SK-N-SH treated with all-trans-retinoic acid at 6 μM for 48 hours (cell line): ENCODE results near the gene MED1.

Experiments used
- ARNTL ChIP-seq: fragments of 450-650 bp; formaldehyde crosslinking; IDR thresholded peaks from 2 replicates; pipeline ENCODE4 v1.5.0; 2020; ENCODE audit warnings: low read depth, mild to moderate bottlenecking, moderate library complexity, borderline replicate concordance
- BACH2 ChIP-seq: fragments of 250-450 bp; sonication (Bioruptor Pico); IDR thresholded peaks from 2 replicates; pipeline ENCODE4 v1.9.0; 2021; ENCODE audit warnings: mild to moderate bottlenecking, borderline replicate concordance
- CREB5 ChIP-seq: fragments of 250-450 bp; sonication (Bioruptor Pico); IDR thresholded peaks from 2 replicates; pipeline ENCODE4 v1.5.1; 2020; ENCODE audit warnings: low read depth, mild to moderate bottlenecking, moderate library complexity
- PATZ1 ChIP-seq: fragments of 250-450 bp; sonication (Bioruptor Pico); IDR thresholded peaks from 2 replicates; pipeline ENCODE4 v1.8.0; 2020; ENCODE audit warnings: mild to moderate bottlenecking, moderate library complexity, borderline replicate concordance
- PPARA ChIP-seq: fragments of 250-450 bp; sonication (Bioruptor Pico); IDR thresholded peaks from 2 replicates; pipeline ENCODE4 v1.5.0; 2020; ENCODE audit warnings: mild to moderate bottlenecking, borderline replicate concordance
- RARB ChIP-seq: fragments of 250-450 bp; sonication (Bioruptor Pico); IDR thresholded peaks from 2 replicates; pipeline ENCODE4 v1.8.0; 2021; ENCODE audit warnings: mild to moderate bottlenecking, moderate library complexity
- ZNF70 ChIP-seq: fragments of 450-650 bp; formaldehyde crosslinking; IDR thresholded peaks from 2 replicates; pipeline ENCODE4 v1.5.0; 2020; ENCODE audit warnings: mild to moderate bottlenecking, moderate library complexity
- TF ChIP-seq, protein P1 (sequence below): fragments of 250-450 bp; sonication (Bioruptor Pico); IDR thresholded peaks from 2 replicates; pipeline ENCODE4 v1.5.1; 2021; ENCODE audit warnings: mild to moderate bottlenecking, moderate library complexity
- TF ChIP-seq, protein P2 (sequence below): fragments of 250-450 bp; sonication (Bioruptor Pico); IDR thresholded peaks from 2 replicates; pipeline ENCODE4 v1.5.0; 2020; ENCODE audit warnings: mild to moderate bottlenecking, moderate library complexity

GRCh38 chr17:39399791-39400190 lies 51.3 kb downstream of the MED1 start:
- no peak for TF ChIP-seq CREB5 (CRISPR knock-in tag)
- TF ChIP-seq ZNF70 (CRISPR knock-in tag) = no peak
- TF ChIP-seq PPARA (CRISPR knock-in tag) = no peak
- no peak for TF ChIP-seq RARB (CRISPR knock-in tag)
- TF ChIP-seq, protein P1, sequence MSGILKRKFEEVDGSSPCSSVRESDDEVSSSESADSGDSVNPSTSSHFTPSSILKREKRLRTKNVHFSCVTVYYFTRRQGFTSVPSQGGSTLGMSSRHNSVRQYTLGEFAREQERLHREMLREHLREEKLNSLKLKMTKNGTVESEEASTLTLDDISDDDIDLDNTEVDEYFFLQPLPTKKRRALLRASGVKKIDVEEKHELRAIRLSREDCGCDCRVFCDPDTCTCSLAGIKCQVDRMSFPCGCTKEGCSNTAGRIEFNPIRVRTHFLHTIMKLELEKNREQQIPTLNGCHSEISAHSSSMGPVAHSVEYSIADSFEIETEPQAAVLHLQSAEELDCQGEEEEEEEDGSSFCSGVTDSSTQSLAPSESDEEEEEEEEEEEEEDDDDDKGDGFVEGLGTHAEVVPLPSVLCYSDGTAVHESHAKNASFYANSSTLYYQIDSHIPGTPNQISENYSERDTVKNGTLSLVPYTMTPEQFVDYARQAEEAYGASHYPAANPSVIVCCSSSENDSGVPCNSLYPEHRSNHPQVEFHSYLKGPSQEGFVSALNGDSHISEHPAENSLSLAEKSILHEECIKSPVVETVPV (CRISPR knock-in tag) = no peak
- no peak for TF ChIP-seq PATZ1 (CRISPR knock-in tag)
- TF ChIP-seq, protein P2, sequence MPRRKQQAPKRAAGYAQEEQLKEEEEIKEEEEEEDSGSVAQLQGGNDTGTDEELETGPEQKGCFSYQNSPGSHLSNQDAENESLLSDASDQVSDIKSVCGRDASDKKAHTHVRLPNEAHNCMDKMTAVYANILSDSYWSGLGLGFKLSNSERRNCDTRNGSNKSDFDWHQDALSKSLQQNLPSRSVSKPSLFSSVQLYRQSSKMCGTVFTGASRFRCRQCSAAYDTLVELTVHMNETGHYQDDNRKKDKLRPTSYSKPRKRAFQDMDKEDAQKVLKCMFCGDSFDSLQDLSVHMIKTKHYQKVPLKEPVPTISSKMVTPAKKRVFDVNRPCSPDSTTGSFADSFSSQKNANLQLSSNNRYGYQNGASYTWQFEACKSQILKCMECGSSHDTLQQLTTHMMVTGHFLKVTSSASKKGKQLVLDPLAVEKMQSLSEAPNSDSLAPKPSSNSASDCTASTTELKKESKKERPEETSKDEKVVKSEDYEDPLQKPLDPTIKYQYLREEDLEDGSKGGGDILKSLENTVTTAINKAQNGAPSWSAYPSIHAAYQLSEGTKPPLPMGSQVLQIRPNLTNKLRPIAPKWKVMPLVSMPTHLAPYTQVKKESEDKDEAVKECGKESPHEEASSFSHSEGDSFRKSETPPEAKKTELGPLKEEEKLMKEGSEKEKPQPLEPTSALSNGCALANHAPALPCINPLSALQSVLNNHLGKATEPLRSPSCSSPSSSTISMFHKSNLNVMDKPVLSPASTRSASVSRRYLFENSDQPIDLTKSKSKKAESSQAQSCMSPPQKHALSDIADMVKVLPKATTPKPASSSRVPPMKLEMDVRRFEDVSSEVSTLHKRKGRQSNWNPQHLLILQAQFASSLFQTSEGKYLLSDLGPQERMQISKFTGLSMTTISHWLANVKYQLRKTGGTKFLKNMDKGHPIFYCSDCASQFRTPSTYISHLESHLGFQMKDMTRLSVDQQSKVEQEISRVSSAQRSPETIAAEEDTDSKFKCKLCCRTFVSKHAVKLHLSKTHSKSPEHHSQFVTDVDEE (CRISPR knock-in tag) = no peak
- no peak for TF ChIP-seq BACH2 (CRISPR knock-in tag)
- no peak for TF ChIP-seq ARNTL (CRISPR knock-in tag)
